Left ventricle myocardium superior (tissue), 1 donor: ENCODE data around the gene C11orf86. TPM values are rescaled to one million over a fixed set of nuclear protein-coding genes. Genes with fewer than 3 reads are reported as not detected.

ENCODE experiments used
- ATAC-seq: fragments of 200-7000 bp; cut with Tn5 transposase; one replicate; pipeline ENCODE4 v1.9.1; 2020; ENCODE audit warnings: mild to moderate bottlenecking, moderate library complexity
- DNase-seq: peaks from one replicate; pipeline ENCODE4 v3.0.0-alpha.2; 2020
- intact Hi-C: fragments of 100-400 bp; cut with micrococcal nuclease; formaldehyde crosslinking; loops from one replicate; pipeline ENCODE4 v1.11.0; 2022
- total RNA-seq: library from RNA; stranded (reverse); fragmentation: NEBNext Ultra II Directional; extraction: Animal tissue kit (Norgen Biotek cat#: 25700); gene quantifications from one replicate; pipeline ENCODE4 v1.2.1, GENCODE V29; 2021
- donor health status: DM: no; HTN: yes; CAD: no; lungs with severe emphysema.

C11orf86 gene
- total RNA-seq, 1 donor from 2014 or later: not detected

GRCh38 chr11:66962801-66963200, 12.3 kb upstream of the C11orf86 start:
- intact Hi-C loops: no loop called here
- ATAC-seq: no peak
- no peak for DNase-seq

DNA sequence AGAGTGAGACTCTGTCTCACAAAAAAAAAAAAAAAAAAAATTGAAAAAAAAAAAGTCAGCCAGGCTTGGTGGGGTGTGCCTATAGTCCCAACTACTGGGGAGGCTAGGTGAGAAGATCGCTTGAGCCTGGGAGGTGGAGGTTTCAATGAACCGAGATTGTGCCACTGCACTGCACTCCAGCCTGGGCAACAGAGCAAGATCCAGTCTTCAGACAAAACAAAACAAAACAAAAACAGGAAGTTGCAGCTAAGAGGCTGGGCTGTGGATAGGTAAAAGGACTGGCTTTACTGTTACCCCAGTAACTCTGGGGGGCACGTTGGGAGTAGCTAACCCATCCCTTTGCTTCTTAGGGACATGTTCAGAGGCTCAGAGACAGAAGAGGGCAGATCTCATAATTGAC, 10.6 kb upstream of the C11orf86 start:
- ATAC-seq (no peak), DNase-seq (no peak)
- intact Hi-C loops: no loop called here

- intact Hi-C loops: no loop called here
- ATAC-seq (no peak), DNase-seq (no peak)
Observed at GRCh38 chr11:66966351-66966750, 8.8 kb upstream of the C11orf86 start.

- intact Hi-C loops: no loop called here
- peak; percentile 47 for ATAC-seq
- peak; percentile 35 for DNase-seq
Observed at GRCh38 chr11:66967670-66968425, 7.3 kb upstream of the C11orf86 start.

- intact Hi-C loops: no loop called here
- DNase-seq (no peak), ATAC-seq (no peak)
Observed at GRCh38 chr11:66969584-66970225, 5.4 kb upstream of the C11orf86 start.

DNA sequence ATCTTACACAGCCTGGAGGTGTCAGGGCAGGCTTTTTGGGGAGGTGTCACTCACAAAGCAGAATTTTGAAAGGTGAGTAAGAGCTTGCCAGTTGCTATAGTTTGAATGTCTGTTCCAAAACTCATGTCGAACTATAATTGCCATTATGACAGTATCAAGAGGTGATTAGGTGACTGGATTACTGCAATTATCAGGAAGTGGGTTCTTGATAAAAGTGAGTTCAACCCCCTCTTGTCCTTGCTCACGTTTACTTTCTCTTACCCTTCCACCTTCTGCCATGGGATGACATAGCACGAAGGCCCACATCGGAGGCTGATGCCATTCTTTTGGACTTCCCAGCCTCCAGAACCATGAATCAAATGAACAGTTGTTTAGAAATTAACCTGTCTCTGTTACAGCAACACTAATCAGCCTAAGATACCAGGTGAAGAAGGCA, 4.7 kb upstream of the C11orf86 start:
- intact Hi-C loops: no loop called here
- ATAC-seq: no peak
- DNase-seq: no peak

DNA sequence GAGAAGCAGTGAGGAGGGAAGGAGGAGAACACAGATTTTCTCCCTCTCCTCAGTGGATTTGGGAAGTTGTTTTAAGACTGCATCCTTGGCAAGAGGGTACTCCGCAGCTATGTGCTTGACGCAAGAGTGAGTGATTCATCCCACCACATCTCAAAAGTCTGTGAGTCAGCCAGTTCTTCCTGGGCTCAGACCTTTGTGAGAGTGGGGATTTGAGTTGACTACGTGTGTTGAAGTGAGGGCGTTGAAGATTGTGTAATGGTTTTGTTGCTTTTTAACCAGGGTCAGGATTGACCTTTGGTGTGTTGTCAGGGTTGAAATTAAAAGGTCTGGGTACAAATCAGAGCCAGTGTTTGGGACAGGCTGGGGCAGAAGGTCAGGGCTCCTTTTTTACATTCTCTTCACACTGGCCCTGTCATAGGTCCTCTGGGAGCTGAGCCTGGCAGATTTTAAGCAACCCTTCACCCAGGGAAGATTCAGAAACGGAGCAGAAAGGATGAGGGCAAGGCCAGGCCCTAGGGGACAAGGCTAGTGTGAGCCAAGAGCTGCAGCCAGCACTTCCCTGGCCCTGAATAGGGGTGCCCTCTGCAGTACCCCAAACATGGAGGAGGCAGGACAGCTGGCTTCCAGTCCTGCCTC, 4.2 kb upstream of the C11orf86 start:
- intact Hi-C loops: no loop called here
- peak; percentile 79 for ATAC-seq
- no peak for DNase-seq

DNA sequence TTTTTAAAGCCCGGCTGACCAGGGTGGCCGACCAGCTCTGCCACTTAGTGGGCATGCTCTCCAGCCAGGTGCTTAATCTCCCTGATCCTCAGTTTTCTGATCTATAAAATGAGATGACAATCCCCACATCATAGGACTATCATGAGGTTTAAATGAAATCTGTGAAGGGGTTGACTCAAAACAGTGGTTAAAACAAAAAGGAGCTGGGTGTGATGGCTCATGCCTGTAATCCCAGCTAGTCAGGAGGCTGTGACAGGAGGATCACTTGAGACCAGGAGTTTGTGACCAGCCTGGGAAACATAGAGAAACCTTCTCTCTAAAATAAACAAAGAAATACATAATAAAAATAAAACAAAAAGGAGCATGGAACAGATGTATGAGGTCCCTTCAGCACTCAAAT, 3.6 kb upstream of the C11orf86 start:
- no peak for ATAC-seq
- intact Hi-C loops: no loop called here
- DNase-seq: no peak

DNA sequence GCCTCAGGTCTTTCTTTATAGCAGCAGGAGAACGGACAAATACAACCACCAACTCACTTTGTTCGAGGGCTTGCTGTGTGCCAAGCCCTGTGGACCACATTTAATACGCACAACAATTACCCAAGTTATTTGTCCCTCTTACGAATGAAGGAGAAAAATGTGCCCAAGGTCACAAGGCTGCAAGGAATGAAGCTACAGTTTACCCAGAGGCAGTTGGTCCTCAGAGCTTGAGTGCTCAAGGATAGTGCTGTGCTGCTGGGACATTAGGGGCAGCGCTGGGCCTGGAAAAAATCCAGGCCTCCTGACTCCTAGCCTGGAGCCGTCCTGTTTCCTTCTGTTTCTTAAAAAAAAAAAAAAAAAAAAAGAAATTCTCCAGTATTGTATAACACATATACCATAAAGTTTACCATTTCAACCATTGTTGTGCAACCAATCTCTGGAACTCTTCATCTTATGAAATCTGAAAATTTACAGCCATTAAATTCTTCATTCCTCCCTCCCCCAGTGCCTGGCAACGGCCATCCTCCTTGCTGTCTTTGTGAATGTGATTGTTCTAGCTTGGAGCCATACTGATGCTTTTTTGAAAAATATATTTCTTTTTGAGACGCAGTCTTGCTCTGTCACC, 1.0 kb upstream of the C11orf86 start:
- DNase-seq: no peak
- intact Hi-C loops: no loop called here
- ATAC-seq: no peak

DNA sequence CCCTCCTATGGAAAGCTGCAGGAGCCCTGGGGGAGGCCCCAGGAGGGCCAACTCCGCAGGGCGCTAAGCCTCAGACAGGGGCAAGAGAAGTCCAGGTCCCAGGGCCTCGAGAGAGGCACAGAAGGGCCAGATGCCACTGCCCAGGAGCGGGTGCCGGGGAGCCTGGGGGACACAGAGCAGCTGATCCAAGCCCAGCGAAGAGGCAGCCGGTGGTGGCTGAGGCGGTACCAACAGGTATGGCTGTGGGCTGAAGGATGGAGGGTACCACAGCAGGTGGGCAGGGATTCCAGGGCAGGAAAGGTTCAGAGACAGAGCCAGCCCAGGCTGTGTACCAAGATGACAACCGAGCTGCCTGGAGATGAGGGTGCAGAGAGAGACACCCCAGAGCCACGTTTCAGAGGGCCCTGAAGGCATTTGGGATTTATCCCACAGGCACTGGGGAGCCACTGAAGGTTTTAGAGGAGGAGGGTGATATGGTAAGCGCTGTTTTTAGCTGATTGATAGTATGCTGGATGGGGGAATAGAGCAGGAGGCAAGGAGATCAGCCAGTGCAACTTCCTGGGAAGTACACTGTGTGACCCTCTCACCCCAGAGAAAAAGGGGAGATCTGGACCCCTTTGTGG, 412 bp downstream of the C11orf86 start:
- DNase-seq (no peak), ATAC-seq (no peak)
- intact Hi-C loops: no loop called here

GRCh38 chr11:66976028-66976467, 944 bp downstream of the C11orf86 start:
- no peak for DNase-seq
- intact Hi-C loops: no loop called here
- ATAC-seq: peak; percentile 13

DNA sequence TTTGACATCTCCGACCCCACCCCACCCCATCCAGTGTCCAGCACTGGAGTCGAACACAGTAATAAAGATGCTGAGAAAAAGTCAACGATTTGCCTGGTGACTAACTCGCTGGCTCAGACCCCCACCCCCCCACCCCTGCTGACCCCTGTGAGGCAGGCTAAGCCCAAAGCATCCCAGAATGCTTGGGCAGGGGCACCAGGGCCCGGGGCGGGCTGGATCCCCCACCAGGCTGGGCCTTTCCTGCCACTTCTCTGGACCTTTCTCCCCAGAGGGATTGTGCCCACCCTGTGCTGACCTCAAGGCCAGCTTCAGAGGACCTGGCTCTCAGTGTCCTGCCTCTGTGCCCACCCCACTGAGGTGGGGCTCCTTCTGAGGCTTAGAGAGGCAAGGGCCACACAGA, 1.8 kb downstream of the C11orf86 start:
- no peak for ATAC-seq
- intact Hi-C loops: no loop called here

DNA sequence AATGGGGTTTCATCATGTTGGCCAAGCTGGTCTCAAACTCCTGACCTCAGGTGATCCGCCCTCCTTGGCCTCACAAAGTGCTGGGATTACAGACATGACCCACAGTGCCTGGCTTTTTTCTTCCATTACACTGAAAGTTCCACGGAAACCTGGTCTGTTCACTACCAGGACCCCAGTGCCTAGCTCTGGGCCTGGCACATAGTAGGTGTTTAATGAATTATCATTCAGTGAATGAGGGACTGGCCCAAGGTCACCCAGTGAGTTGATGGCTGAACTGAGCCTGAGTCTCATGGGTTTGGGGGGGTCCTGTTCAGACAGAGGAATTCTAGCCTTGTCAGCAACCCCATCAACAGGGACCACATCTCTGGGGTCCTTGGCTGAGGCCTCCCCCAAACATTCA, 3.1 kb downstream of the C11orf86 start:
- DNase-seq: no peak
- intact Hi-C loops: no loop called here
- no peak for ATAC-seq

More for the DNA sequence above, 1.8 kb downstream of the C11orf86 start:
- no peak for DNase-seq

GRCh38 chr11:66978717-66979116, 3.6 kb downstream of the C11orf86 start:
- intact Hi-C loops: no loop called here
- ATAC-seq (no peak), DNase-seq (no peak)

DNA sequence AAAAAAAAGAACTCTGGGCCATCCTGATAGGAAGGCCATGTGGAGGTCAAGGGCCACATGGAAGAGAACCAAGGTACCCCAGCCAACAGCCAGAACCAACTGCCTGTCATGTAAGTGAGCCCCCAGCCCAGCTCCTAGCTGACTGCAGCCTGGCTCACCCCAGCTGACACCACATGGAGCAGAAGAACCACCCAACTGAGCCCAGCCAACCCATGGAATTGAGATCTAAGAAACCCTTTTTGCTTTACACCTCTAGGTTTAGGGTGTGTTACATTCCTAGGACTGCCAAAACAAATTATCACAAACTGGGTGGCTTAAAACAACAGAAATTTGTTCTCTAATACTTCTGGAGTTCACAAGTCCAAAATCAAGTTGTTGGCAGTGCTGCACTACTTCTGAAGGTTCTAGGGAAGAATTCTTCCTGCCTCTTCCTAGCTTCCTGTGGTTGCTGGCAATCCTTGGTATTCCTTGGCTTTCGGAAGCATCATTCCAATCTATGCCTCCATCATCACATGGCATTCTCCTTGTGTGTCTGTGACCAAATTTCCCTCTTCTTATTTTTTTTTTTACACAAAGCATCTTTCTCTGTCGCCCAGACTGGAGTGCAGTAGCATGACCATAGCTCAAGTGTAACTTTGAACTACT, 4.4 kb downstream of the C11orf86 start:
- DNase-seq: no peak
- intact Hi-C loops: no loop called here
- no peak for ATAC-seq

- ATAC-seq: peak; percentile 44
- intact Hi-C loops: no loop called here
- DNase-seq: peak; percentile 90
Observed at GRCh38 chr11:66981976-66982578, 7.0 kb downstream of the C11orf86 start.

DNA sequence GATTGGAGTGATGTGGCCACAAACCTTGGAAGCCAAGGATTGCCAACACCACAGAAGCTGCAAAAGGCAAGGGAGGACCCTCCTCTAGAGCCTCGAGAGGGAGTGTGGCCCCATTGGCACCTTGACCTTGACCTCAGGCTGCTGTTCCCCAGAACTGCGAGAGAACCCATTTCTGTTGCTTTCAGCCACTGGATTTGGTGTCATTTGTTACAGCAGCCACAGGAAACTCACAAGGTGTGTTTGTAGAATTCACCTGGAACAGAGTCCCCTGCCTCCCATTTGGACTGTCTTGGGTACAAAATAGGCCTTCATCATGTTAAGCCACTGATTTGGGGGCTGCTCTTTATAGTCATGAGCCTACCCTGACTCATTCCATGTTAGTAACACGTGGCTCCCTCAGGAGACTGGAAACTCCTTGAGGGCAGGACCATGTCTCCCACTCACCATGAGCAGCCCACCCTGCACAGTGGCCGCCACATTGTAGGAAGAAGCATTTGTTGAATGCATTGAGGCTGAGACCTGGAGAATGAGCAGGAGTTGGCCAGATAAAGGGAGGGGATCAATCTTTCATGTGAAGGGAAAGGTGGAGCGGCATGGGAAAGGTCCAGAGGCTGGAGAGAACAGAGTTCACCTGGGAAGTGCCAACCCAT, 8.3 kb downstream of the C11orf86 start:
- intact Hi-C loops: no loop called here
- no peak for ATAC-seq

GRCh38 chr11:66985508-66986177, 10.5 kb downstream of the C11orf86 start:
- peak; percentile 87 for DNase-seq
- intact Hi-C loops: no loop called here
- peak; percentile 95 for ATAC-seq

More for the DNA sequence above, 8.3 kb downstream of the C11orf86 start:
- no peak for DNase-seq
